ENCODE data around the gene CBX4. TPM values are rescaled to one million over a fixed set of nuclear protein-coding genes. Genes with fewer than 3 reads are reported as not detected.

The CBX4 gene
- total and polyA plus RNA-seq, 10 of the 15 experiments (the other 5 are each of a cell fraction or from before 2014, with no cell fraction given) = 0.69 to 24.6 (median 4.2) TPM

DNA sequence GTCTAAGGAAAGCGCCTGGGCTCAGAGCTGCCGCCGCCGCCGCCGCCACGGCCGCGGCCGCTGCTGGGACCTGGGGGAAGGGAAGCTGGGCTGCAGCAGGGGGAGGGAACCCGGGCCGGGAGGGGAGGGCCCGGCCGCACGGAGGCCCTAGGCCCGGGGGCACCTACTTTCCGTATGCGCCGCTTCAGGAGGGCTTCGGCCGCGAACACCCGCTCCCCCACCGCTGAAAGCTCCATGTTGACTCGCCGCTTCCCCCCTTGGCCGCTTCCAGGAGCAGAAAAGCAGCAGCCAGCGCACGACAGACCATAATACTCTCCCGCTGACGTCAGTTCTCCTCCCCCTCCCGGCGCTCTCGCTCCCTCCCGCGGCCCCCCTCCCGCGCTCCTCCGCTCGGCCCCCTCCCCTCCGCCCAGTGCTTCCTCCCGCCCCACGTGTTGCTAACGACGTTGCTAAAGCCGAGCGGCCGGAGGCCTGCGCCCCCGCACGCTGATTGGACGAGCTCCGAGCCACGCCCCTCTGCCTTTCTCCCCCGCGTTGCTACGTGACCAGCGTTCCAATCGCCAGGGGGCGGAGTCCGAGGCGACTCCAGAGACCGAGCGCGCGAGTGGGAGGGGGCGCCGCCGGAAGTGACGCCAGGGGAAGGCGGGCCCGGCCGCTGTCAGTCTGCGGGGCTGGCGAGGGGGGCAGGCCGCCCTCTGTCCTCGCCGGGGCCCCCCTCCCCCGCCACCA is 42.3 kb downstream of the CBX4 start, which contains the start of gene CBX8 (continued):
- TF ChIP-seq, protein P1, sequence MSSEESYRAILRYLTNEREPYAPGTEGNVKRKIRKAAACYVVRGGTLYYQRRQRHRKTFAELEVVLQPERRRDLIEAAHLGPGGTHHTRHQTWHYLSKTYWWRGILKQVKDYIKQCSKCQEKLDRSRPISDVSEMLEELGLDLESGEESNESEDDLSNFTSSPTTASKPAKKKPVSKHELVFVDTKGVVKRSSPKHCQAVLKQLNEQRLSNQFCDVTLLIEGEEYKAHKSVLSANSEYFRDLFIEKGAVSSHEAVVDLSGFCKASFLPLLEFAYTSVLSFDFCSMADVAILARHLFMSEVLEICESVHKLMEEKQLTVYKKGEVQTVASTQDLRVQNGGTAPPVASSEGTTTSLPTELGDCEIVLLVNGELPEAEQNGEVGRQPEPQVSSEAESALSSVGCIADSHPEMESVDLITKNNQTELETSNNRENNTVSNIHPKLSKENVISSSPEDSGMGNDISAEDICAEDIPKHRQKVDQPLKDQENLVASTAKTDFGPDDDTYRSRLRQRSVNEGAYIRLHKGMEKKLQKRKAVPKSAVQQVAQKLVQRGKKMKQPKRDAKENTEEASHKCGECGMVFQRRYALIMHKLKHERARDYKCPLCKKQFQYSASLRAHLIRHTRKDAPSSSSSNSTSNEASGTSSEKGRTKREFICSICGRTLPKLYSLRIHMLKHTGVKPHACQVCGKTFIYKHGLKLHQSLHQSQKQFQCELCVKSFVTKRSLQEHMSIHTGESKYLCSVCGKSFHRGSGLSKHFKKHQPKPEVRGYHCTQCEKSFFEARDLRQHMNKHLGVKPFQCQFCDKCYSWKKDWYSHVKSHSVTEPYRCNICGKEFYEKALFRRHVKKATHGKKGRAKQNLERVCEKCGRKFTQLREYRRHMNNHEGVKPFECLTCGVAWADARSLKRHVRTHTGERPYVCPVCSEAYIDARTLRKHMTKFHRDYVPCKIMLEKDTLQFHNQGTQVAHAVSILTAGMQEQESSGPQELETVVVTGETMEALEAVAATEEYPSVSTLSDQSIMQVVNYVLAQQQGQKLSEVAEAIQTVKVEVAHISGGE (CRISPR knock-in tag; IDR thresholded peaks at IDR 0.05) = no peak
- no peak for TF ChIP-seq CBX5 (IDR thresholded peaks at IDR 0.05; ENCODE audit: low read depth)
- TF ChIP-seq RUNX3 (IDR thresholded peaks at IDR 0.05; ENCODE audit: low read length) = 0 out of 2 replicates have a peak, but pooled peaks have one; percentile 5
- TF ChIP-seq TCF12 (IDR thresholded peaks at IDR 0.05; ENCODE audit: low read depth, low read length) = 0 out of 2 replicates have a peak, but pooled peaks have one; percentile 15
- TF ChIP-seq CREB1 (IDR thresholded peaks at IDR 0.05; ENCODE audit: low read depth) = peak; percentile 91
- no peak for TF ChIP-seq NFXL1 (IDR thresholded peaks at IDR 0.05; ENCODE audit: borderline replicate concordance)
- TF ChIP-seq MTA3 (IDR thresholded peaks at IDR 0.05; ENCODE audit: borderline replicate concordance, low read length) = no peak
- TF ChIP-seq, protein P2, sequence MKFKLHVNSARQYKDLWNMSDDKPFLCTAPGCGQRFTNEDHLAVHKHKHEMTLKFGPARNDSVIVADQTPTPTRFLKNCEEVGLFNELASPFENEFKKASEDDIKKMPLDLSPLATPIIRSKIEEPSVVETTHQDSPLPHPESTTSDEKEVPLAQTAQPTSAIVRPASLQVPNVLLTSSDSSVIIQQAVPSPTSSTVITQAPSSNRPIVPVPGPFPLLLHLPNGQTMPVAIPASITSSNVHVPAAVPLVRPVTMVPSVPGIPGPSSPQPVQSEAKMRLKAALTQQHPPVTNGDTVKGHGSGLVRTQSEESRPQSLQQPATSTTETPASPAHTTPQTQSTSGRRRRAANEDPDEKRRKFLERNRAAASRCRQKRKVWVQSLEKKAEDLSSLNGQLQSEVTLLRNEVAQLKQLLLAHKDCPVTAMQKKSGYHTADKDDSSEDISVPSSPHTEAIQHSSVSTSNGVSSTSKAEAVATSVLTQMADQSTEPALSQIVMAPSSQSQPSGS (IDR thresholded peaks at IDR 0.05; ENCODE audit: low read length) = no peak
- peak; percentile 25 to 43; a peak in 2 of 3 replicates for TF ChIP-seq EGR1 (IDR thresholded peaks at IDR 0.05; ENCODE audit: borderline replicate concordance in 1 of 2, low read depth in 2 of 2, low read length in 2 of 2)
- no peak for TF ChIP-seq SIX5 (IDR thresholded peaks at IDR 0.05; ENCODE audit: low read depth, low read length, severe bottlenecking)
- no peak for TF ChIP-seq BCL11A (IDR thresholded peaks at IDR 0.05; ENCODE audit: low read depth, low read length)
- no peak for TF ChIP-seq ZBED1 (IDR thresholded peaks at IDR 0.05; ENCODE audit: borderline replicate concordance)
- TF ChIP-seq, protein P3, sequence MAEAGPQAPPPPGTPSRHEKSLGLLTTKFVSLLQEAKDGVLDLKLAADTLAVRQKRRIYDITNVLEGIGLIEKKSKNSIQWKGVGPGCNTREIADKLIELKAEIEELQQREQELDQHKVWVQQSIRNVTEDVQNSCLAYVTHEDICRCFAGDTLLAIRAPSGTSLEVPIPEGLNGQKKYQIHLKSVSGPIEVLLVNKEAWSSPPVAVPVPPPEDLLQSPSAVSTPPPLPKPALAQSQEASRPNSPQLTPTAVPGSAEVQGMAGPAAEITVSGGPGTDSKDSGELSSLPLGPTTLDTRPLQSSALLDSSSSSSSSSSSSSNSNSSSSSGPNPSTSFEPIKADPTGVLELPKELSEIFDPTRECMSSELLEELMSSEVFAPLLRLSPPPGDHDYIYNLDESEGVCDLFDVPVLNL (IDR thresholded peaks at IDR 0.05; ENCODE audit: low read depth, low read length) = 0 out of 2 replicates have a peak, but pooled peaks have one; percentile 35
- TF ChIP-seq ZNF217 (IDR thresholded peaks at IDR 0.05) = no peak
- TF ChIP-seq RFX5 (IDR thresholded peaks at IDR 0.05; ENCODE audit: low read depth, low read length) = peak; percentile 83; the same call in 1 of the 2 replicates
- TF ChIP-seq SREBF1 (IDR thresholded peaks at IDR 0.05; ENCODE audit: low read length) = no peak
- TF ChIP-seq JUND (IDR thresholded peaks at IDR 0.05; ENCODE audit: low read depth, low read length) = no peak
- peak; percentile 92 for TF ChIP-seq NFYB (IDR thresholded peaks at IDR 0.05; ENCODE audit: insufficient read depth, low read depth, low read length)
- TF ChIP-seq BACH1 (IDR thresholded peaks at IDR 0.05; ENCODE audit: borderline replicate concordance) = peak; percentile 14; the same call in 1 of the 2 replicates
- TF ChIP-seq NFYA (IDR thresholded peaks at IDR 0.05; ENCODE audit: borderline replicate concordance, low read depth, low read length) = no peak
- TF ChIP-seq BMI1 (IDR thresholded peaks at IDR 0.05; ENCODE audit: borderline replicate concordance) = peak; percentile 91
- TF ChIP-seq BHLHE40 (IDR thresholded peaks at IDR 0.05; ENCODE audit: borderline replicate concordance in 1 of 2, low read depth in 2 of 2, low read length in 1 of 2) = peak in 1 of 2 experiments; percentile 23; a peak in 1 of 4 replicates
- TF ChIP-seq, protein P4, sequence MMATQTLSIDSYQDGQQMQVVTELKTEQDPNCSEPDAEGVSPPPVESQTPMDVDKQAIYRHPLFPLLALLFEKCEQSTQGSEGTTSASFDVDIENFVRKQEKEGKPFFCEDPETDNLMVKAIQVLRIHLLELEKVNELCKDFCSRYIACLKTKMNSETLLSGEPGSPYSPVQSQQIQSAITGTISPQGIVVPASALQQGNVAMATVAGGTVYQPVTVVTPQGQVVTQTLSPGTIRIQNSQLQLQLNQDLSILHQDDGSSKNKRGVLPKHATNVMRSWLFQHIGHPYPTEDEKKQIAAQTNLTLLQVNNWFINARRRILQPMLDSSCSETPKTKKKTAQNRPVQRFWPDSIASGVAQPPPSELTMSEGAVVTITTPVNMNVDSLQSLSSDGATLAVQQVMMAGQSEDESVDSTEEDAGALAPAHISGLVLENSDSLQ (IDR thresholded peaks at IDR 0.05) = peak; percentile 98
